T-helper 17 cell (primary cell): ENCODE results near the gene TRPV3. TPM values are rescaled to one million over a fixed set of nuclear protein-coding genes. Genes with fewer than 3 reads are reported as not detected.
A peak's percentile ranks its signal among the peaks of the same experiment; 100 is the strongest.
"Not testable (repeated sequence)": the region's sequence is repeated elsewhere in the genome, so short reads cannot be mapped to it uniquely, and the experiment has no call there.

Experiments
- ATAC-seq: fragments of 150-1000 bp; cut with Tn5 transposase; 2 replicates; pipeline ENCODE4 v1.10.0; 2021; ENCODE audit warnings: mild to moderate bottlenecking, moderate library complexity
- DNase-seq, 3 donors: peaks; one replicate each; pipeline versions ENCODE4 v3.0.0 to v3.0.0-alpha.2; 2020 to 2021
- H3K9me3 ChIP-seq: one replicate; pipeline ENCODE4 v1.7.0; 2013; ENCODE audit warnings: low read length, mild to moderate bottlenecking; ENCODE audit not compliant: control insufficient read depth, poor library complexity, severe bottlenecking
- H3K27ac Mint-ChIP-seq: one replicate; pipeline ENCODE4 v1.8.0; 2022; ENCODE audit warnings: mild to moderate bottlenecking, moderate library complexity, mixed read lengths
- H3K27me3 Mint-ChIP-seq: one replicate; pipeline ENCODE4 v1.8.0; 2022; ENCODE audit warnings: mixed read lengths
- H3K36me3 Mint-ChIP-seq: one replicate; pipeline ENCODE4 v1.8.0; 2022; ENCODE audit warnings: low read depth, mixed read lengths
- H3K4me1 Mint-ChIP-seq: one replicate; pipeline ENCODE4 v1.8.0; 2022; ENCODE audit warnings: mild to moderate bottlenecking, mixed read lengths
- H3K4me3 Mint-ChIP-seq: one replicate; pipeline ENCODE4 v1.8.0; 2022; ENCODE audit warnings: mild to moderate bottlenecking, moderate library complexity, mixed read lengths
- total RNA-seq, 4 donors: library from RNA in 2 of 4; stranded (reverse) in 2 of 4; gene quantifications; one replicate each; pipeline ENCODE4 v1.2.3 and lab custom pipeline; 2022 to 2026

TRPV3 gene
- total RNA-seq, 2 donors from 2014 or later: 0.27 to 0.55 TPM

GRCh38 chr17:3566551-3566950 is 8.9 kb upstream of the TRPV3 start:
- no peaks in the 10 kb centered on the region for H3K9me3 ChIP-seq
- no peaks in the 10 kb centered on the region for H3K36me3 Mint-ChIP-seq
- H3K4me1 Mint-ChIP-seq: no peaks in the 10 kb centered on the region
- ATAC-seq (no peak), DNase-seq (no peak)
- H3K27me3 Mint-ChIP-seq: no peaks in the 10 kb centered on the region
- H3K27ac Mint-ChIP-seq: no peak overlapping the region
- H3K4me3 Mint-ChIP-seq: no peak overlapping the region

DNA sequence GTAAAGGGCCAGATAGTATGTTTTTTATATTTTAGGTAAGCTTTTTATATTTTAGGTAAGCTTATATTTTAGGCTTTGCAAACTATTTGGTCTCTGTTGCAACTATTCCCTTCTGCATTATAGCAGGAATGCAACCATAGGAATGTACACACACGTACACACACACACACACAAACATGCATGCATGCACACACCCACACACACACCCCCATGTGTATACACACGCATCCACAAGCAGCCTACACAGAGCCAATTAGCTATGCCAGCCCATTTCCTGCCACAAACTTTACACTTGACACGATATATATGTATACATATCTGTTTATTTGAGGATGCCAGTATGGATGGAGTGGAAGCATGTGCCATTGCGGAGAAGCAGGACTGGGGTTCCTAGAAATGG is 7.5 kb upstream of the TRPV3 start:
- no peaks in the 10 kb centered on the region for H3K9me3 ChIP-seq
- Mint-ChIP-seq H3K4me3 (no peak overlapping the region), H3K27me3 (no peaks in the 10 kb centered on the region), H3K4me1 (no peaks in the 10 kb centered on the region), H3K27ac (no peak overlapping the region), H3K36me3 (no peaks in the 10 kb centered on the region)
- no peak for DNase-seq
- ATAC-seq: no peak

DNA sequence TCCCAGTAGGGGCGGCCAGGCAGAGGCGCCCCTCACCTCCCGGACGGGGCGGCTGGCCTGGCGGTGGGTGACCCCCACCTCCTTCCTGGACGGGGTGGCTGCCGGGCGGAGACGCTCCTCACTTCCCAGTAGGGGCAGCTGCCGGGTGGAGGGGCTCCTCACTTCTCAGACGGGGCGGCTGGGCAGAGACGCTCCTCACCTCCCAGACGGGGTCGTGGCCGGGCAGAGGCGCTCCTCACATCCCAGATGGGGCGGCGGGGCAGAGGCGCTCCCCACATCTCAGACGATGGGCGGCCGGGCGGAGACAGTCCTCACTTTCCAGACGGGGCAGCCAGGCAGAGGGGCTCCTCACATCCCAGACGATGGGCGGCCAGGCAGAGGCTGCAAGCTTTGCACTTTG is 6.6 kb upstream of the TRPV3 start:
- not testable (repeated sequence) for H3K27me3 Mint-ChIP-seq, H3K27ac Mint-ChIP-seq, ATAC-seq, H3K9me3 ChIP-seq, H3K4me3 Mint-ChIP-seq, DNase-seq, H3K4me1 Mint-ChIP-seq, H3K36me3 Mint-ChIP-seq

- Mint-ChIP-seq H3K36me3 (no peaks in the 10 kb centered on the region), H3K27ac (peak overlapping the region; percentile 81), H3K4me1 (peaks cover 9% of the 10 kb centered on the region), H3K27me3 (peaks cover 7% of the 10 kb centered on the region), H3K4me3 (no peak overlapping the region)
- H3K9me3 ChIP-seq: no peaks in the 10 kb centered on the region
- DNase-seq: no peak
- ATAC-seq: no peak
These were observed 1.6 kb upstream of the TRPV3 start for GRCh38 chr17:3559270-3559645.

DNA sequence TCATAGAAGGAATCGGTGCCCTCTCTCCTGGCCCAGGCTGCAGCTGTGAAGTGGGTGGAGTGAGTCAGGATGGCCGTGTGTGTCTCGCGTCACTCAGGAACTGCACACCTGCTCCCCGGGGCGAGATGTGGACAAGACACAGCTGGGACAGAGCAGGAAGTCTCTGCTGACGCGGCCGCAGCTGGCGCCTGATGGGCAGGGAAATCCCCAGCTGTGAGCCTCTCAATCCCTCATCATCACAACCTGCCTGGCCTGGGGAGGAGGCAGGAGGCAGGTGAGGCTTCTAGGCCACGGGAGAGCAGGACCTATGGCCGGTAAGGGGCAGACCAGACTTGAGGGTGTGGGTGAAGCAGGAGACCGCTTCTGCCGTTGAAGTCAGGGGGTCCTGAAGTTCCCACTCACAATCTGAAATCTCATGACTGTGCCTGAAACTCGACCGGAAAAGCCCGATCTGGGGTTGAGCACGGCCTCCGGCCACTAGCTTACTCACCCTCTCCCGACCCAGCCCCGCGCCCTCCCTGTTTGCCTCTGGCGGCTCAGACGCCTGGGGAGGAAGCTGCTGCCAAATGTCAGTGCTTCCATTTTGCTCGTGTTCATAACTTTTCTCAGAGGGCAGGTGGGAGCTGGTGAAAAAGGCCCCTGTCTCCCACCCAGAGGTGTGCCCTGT is 1.1 kb upstream of the TRPV3 start:
- Mint-ChIP-seq H3K27me3 (peaks cover 8% of the 10 kb centered on the region), H3K27ac (peak overlapping the region; percentile 81), H3K36me3 (no peaks in the 10 kb centered on the region), H3K4me1 (peaks cover 9% of the 10 kb centered on the region), H3K4me3 (peak overlapping the region; percentile 68)
- H3K9me3 ChIP-seq: no peaks in the 10 kb centered on the region
- DNase-seq (peak; percentile 32 to 50 (median 34)), ATAC-seq (peak; percentile 88)

GRCh38 chr17:3556916-3557767 is 470 bp downstream of the TRPV3 start:
- Mint-ChIP-seq H3K4me1 (peaks cover 9% of the 10 kb centered on the region), H3K27ac (peak overlapping the region; percentile 56), H3K36me3 (peaks cover 2% of the 10 kb centered on the region), H3K27me3 (peaks cover 18% of the 10 kb centered on the region), H3K4me3 (no peak overlapping the region)
- DNase-seq (no peak), ATAC-seq (no peak)
- no peaks in the 10 kb centered on the region for H3K9me3 ChIP-seq

DNA sequence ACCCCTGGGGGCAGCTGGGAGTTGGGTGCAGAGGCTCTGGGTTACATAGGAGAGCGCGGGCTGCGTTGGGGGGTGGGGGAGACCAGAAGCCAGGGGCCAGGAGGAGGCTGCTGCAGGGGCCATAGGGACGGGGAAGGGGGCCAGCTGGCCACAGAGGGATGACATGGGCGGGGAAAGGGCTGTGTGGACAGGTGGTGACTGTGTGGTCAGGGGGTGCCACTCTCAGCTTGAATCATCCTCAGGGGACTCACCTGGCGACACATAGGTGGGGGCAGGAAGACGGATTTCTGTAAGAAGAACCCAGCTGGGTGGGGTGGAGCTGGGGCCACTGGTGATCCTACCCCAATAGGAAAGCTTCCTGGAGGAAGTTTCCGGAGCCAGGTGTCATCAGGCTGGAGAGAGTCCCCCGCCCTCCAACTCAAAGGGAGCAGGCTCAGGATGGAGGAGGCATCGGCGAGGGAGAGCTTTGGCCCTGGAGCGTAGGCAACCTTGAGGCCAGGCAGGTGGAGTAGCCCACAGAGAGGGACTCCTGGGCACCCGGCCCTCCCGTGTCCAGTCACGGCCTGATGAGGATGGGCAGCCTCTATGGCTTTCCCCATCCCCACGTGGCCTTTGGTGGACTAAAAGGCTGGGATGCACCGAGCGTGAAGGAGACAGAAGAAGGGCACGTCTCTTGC is 1.2 kb downstream of the TRPV3 start:
- Mint-ChIP-seq H3K4me3 (no peak overlapping the region), H3K27ac (no peak overlapping the region), H3K36me3 (peaks cover 2% of the 10 kb centered on the region), H3K4me1 (peaks cover 9% of the 10 kb centered on the region), H3K27me3 (peaks cover 18% of the 10 kb centered on the region)
- ATAC-seq (no peak), DNase-seq (no peak)
- H3K9me3 ChIP-seq: no peaks in the 10 kb centered on the region

GRCh38 chr17:3555189-3555796 is 2.3 kb downstream of the TRPV3 start:
- no peaks in the 10 kb centered on the region for H3K9me3 ChIP-seq
- DNase-seq (no peak), ATAC-seq (no peak)
- Mint-ChIP-seq H3K27ac (no peak overlapping the region), H3K36me3 (peaks cover 2% of the 10 kb centered on the region), H3K4me3 (no peak overlapping the region), H3K4me1 (peaks cover 9% of the 10 kb centered on the region), H3K27me3 (peaks cover 18% of the 10 kb centered on the region)

DNA sequence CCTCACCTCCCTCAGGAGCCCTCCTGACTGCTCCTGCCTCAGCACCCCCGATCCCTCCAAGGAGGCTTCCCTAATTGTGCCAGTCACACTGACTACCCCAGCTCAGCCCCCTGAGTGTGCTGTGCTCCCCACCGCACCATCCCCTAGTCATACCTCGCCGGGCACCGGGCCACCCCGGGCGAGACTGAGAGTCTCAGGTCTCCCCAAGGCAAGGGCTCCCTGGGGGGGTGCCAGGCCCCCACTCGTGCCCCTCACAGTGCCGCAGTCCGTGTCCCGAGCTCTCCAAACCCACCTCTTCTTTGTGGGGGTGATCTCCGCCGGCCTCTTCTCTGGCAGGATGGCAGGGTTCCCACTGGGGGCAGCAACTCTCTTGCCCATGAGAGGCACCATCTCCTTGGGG is 3.2 kb downstream of the TRPV3 start:
- Mint-ChIP-seq H3K27me3 (peaks cover 18% of the 10 kb centered on the region), H3K27ac (no peak overlapping the region), H3K36me3 (peaks cover 2% of the 10 kb centered on the region), H3K4me1 (peaks cover 9% of the 10 kb centered on the region), H3K4me3 (no peak overlapping the region)
- DNase-seq: no peak
- H3K9me3 ChIP-seq: no peaks in the 10 kb centered on the region
- ATAC-seq: no peak

- H3K27me3 Mint-ChIP-seq: peaks cover 18% of the 10 kb centered on the region
- no peak overlapping the region for H3K4me3 Mint-ChIP-seq
- ATAC-seq (no peak), DNase-seq (no peak)
- H3K27ac Mint-ChIP-seq: no peak overlapping the region
- no peaks in the 10 kb centered on the region for H3K9me3 ChIP-seq
- peaks cover 8% of the 10 kb centered on the region for H3K4me1 Mint-ChIP-seq
- peaks cover 2% of the 10 kb centered on the region for H3K36me3 Mint-ChIP-seq
These were observed 3.9 kb downstream of the TRPV3 start for GRCh38 chr17:3553419-3554401.

DNA sequence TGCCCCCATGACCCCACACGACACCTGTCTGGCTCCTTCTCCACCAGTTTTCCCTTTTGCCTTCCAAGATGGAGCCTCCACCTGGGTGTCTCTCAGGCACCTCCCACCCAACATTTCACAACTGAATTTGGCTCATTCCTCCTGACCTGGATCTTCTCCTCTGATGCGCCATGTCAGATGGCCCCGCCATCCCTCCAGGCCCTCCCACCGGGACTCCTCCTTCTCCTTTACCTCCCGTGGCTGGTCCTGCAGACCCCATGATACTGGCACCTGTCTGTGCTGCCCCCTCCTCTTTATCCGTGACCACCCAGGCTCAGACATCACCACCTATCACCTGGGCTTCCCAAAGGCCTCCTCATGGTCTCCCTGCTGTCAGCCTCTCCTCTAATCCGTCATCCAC is 4.7 kb downstream of the TRPV3 start:
- DNase-seq (no peak), ATAC-seq (no peak)
- H3K9me3 ChIP-seq: no peaks in the 10 kb centered on the region
- H3K4me3 Mint-ChIP-seq: no peak overlapping the region
- H3K36me3 Mint-ChIP-seq: peaks cover 2% of the 10 kb centered on the region
- H3K27me3 Mint-ChIP-seq: peaks cover 18% of the 10 kb centered on the region
- peaks cover 3% of the 10 kb centered on the region for H3K4me1 Mint-ChIP-seq
- no peak overlapping the region for H3K27ac Mint-ChIP-seq

GRCh38 chr17:3551189-3551588 is 6.4 kb downstream of the TRPV3 start:
- Mint-ChIP-seq H3K27ac (no peak overlapping the region), H3K4me1 (no peaks in the 10 kb centered on the region), H3K4me3 (no peak overlapping the region), H3K36me3 (peaks cover 2% of the 10 kb centered on the region), H3K27me3 (peaks cover 18% of the 10 kb centered on the region)
- DNase-seq (no peak), ATAC-seq (no peak)
- no peaks in the 10 kb centered on the region for H3K9me3 ChIP-seq
